ENCODE data around the gene MCOLN3. TPM values are rescaled to one million over a fixed set of nuclear protein-coding genes. Genes with fewer than 3 reads are reported as not detected.

The MCOLN3 gene
- total RNA-seq, 1 experiment from 2014 or later, result 1.2 TPM

DNA sequence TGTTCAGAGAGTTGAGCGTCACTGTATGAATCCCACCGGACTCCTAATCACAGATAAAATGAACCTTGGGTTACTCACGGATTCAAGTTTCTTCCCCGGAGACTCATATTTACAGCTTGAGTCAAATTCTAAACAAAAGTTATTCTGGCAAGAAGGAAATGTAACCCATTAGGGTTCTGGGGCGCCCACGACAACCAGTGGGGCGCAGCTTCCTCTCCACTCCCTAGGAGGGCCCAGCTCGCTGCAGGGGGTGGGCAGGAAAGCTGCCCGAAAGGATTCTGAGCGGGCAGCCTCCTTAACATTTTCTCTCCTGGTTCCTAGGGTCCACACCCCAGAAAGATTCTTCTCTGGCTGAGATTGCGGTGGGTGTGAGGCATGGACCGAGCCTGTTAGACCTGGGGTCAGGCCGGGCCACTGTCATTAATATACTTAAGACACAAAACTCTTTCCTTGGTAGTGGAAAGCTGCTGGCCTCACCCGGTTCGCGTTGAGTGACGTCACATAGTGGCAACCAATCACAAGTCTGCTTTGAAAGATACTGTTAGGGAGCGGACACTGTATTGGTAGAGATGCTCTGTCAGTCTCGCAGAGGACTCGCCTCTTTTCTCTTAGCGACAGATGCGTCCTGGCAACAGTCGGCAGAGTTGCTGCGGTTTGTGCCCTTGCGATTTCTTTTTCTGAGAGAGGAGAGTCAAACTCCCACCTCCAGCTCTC, 13.6 kb upstream of the MCOLN3 start:
- H3K4me3 ChIP-seq (ENCODE audit: insufficient read depth, low read depth, low read length), result peak overlapping the region; percentile 29
- DNase-seq, result peak; percentile 94
- no peaks in the 10 kb centered on the region for H3K36me3 ChIP-seq (replicated peaks; ENCODE audit: control insufficient read depth, insufficient read depth, low read length)
- H3K27me3 ChIP-seq (ENCODE audit: control insufficient read depth, insufficient read depth, low read length), result 0 out of 2 replicates have a peak, but pooled peaks cover 1% of the 10 kb centered on the region

DNA sequence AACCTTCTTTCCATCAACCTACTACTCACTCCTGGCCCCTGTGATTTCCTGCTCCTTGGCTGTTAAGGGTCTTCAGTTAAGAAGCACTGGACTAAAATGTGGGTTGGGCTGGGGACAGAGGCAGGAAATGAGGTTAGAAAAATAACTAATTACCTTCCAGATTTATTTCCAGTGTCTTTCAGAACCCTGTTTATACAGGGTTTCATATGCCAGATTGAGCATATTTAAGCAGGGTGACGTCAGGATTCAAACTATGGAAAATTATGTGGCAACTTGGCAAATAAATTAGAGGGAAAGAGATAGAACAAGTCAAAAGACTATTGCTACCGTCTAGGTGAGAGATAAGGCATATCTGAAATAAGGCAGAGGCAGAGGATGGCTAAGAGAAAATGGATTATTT, 11.7 kb upstream of the MCOLN3 start:
- Histone ChIP-seq H3K36me3 (replicated peaks; ENCODE audit: control insufficient read depth, insufficient read depth, low read length) (no peaks in the 10 kb centered on the region), H3K4me3 (ENCODE audit: insufficient read depth, low read depth, low read length) (no peak overlapping the region), H3K27me3 (ENCODE audit: control insufficient read depth, insufficient read depth, low read length) (0 out of 2 replicates have a peak, but pooled peaks cover 1% of the 10 kb centered on the region)
- DNase-seq, result no peak

DNA sequence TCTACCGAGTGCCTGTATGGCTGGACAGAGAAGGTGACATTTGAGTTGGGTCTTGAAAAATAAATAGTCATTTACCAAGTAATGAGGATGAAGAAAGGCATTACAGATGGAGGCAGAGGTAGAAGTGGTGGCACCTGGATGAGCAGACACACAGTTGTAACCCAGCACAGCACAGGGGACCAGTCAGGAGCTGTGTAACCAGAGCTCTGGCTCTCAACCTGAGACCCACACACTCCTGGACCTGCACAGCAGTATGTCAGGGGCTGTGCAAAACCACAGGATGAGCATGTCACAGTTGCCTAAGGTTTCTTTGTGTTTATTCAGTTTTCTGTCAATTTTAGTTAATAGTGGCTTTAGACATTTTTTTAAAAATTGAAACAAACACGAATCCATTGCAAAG, 11.3 kb upstream of the MCOLN3 start:
- H3K27me3 ChIP-seq (ENCODE audit: control insufficient read depth, insufficient read depth, low read length), result 0 out of 2 replicates have a peak, but pooled peaks cover 1% of the 10 kb centered on the region
- no peak for DNase-seq
- H3K36me3 ChIP-seq (replicated peaks; ENCODE audit: control insufficient read depth, insufficient read depth, low read length), result no peaks in the 10 kb centered on the region
- H3K4me3 ChIP-seq (ENCODE audit: insufficient read depth, low read depth, low read length), result no peak overlapping the region

DNA sequence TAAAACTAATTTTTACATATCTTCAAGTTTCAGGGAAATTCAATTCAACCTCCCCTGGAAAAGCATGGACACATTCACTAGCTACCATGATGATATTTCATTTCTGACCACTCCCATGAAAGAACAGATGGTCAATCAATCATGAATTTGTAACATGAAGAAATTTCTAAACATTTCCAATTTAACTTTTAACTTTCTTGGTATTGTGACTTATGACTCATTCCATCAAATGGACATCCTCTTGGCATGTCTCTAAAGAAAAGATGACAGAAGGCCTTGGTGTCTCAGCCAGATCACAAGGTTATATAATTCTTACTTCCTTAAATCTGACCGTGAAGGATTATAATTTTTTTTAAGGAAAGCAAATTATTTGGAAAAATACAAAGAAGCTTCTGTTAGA, 10.5 kb upstream of the MCOLN3 start:
- DNase-seq, result no peak
- H3K4me3 ChIP-seq (ENCODE audit: insufficient read depth, low read depth, low read length), result no peak overlapping the region
- H3K27me3 ChIP-seq (ENCODE audit: control insufficient read depth, insufficient read depth, low read length), result 0 out of 2 replicates have a peak, but pooled peaks cover 1% of the 10 kb centered on the region
- H3K36me3 ChIP-seq (replicated peaks; ENCODE audit: control insufficient read depth, insufficient read depth, low read length), result no peaks in the 10 kb centered on the region

DNA sequence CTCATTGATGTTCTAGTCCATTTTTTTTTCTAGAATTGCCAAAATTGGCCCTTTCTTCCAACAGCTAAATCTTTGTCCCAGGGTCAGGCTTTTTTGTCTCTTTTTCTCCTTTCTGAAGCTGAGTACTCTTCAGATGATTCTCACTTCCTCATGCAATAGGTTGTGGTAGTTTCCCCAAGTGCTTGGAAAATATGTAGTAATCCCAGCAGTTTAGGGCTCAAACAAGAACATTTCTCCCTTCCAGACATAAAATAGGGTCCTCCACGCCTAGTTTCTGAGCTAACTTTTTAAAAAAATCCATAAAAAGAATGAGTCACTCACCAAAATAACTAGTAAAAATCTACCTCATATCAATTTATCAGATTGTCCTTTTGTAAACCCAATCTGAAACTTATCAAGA, 10.0 kb upstream of the MCOLN3 start:
- DNase-seq, result no peak

DNA sequence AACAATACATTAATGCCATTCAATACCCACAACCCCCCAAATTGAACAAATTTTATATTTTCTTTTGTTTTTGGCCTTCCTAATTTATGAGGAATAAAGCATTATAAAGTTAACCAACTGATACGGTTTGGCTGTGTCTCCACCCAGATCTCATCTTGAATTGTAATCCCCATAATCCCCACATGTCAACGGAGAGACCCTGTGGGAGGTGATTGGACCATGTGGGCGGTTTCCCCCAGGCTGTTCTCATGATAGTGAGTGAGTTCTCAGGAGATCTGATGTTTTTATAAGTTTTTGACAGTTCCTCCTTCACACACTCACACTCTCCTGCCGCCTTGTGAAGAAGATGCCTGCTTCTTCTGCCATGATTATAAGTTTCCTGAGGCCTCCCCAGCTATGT, 6.4 kb upstream of the MCOLN3 start:
- no peak overlapping the region for H3K4me3 ChIP-seq (ENCODE audit: insufficient read depth, low read depth, low read length)
- H3K27me3 ChIP-seq (ENCODE audit: control insufficient read depth, insufficient read depth, low read length), result peaks cover 3% of the 10 kb centered on the region
- no peak for DNase-seq
- no peaks in the 10 kb centered on the region for H3K36me3 ChIP-seq (replicated peaks; ENCODE audit: control insufficient read depth, insufficient read depth, low read length)

More for the DNA sequence above, 10.0 kb upstream of the MCOLN3 start:
- Histone ChIP-seq H3K4me3 (ENCODE audit: insufficient read depth, low read depth, low read length) (no peak overlapping the region), H3K36me3 (replicated peaks; ENCODE audit: control insufficient read depth, insufficient read depth, low read length) (no peaks in the 10 kb centered on the region), H3K27me3 (ENCODE audit: control insufficient read depth, insufficient read depth, low read length) (0 out of 2 replicates have a peak, but pooled peaks cover 1% of the 10 kb centered on the region)

DNA sequence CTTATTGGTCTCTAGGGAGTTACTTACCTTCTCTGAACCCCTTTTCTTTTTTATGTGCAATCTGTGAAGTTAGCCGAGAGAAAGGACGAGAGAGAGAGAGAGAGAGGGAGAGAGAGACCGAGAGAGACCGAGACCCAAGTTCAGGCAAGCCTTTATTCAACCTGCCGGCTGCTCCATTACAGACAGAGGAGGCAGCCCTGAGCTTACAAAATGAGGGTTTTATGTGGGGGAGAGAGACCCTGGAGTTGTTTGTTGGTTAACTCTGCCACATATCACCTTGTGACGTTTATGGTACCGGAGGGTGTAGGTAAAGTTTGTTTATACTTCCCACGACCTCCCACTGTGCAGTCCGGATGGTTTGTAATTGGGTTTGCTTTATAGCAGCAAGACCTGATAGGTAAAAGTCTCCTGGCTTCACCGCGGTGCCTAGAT, 1.5 kb upstream of the MCOLN3 start:
- Histone ChIP-seq H3K36me3 (replicated peaks; ENCODE audit: control insufficient read depth, insufficient read depth, low read length) (no peaks in the 10 kb centered on the region), H3K27me3 (ENCODE audit: control insufficient read depth, insufficient read depth, low read length) (peaks cover 52% of the 10 kb centered on the region), H3K4me3 (ENCODE audit: insufficient read depth, low read depth, low read length) (no peak overlapping the region)
- no peak for DNase-seq

DNA sequence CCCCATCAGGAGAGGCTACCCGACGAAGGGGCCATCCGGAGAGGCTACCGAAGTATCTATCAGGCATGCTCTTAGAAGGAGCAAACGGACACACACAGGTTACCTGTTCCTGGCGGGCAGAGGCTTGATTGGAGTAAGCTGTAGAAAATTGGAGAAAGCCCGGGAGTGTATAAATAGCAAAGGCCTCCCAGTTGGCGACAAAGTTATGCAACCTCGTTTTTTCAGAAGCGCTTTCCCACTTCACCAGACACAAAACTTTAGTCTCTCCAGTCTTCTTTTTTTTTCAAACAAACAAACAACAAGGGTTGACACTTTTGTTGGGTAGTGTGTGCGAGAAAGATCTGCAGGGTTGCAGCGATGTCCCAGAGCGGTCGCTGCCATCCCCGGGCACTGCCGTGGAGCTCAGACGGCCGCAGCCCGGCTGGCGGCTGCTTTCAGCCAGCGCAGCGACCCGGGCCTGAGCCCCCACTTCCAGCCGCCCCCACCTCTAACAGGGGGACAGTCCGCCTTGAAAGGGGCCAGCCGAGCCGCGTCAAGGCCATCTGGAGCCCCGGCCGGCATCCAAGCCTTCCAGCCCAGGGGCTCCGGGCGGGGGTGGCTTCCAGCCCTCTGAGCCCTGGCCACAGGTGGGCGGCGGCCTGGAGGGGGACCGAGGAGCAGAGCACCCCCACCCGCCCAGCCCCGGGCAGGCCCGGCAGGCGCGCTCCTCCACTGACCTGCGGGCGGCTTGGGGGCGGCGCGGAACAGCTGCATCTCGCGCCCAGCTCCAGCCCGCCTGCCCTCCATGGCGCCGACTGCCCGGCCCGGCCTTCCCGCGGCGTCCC, 616 bp downstream of the MCOLN3 start:
- Histone ChIP-seq H3K4me3 (ENCODE audit: insufficient read depth, low read depth, low read length) (peak overlapping the region; percentile 55), H3K27me3 (ENCODE audit: control insufficient read depth, insufficient read depth, low read length) (peaks cover 52% of the 10 kb centered on the region), H3K36me3 (replicated peaks; ENCODE audit: control insufficient read depth, insufficient read depth, low read length) (no peaks in the 10 kb centered on the region)
- peak; percentile 75 for DNase-seq

DNA sequence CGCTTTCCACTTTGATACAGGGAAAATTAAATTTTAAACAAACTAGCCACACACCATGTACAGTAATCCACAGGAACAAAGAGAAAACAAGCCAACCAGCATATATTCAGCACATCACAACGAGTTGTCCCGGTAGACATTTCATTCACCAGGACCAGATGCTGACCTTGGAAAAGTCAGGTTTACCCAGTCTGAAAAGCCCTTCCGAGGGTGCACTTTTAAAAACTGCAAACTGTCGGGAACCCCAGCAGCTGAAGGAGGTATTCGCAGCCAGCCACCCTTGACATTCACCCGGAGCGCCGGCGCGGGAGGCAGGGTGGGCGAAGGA, 1.2 kb downstream of the MCOLN3 start:
- no peak for DNase-seq
- no peaks in the 10 kb centered on the region for H3K36me3 ChIP-seq (replicated peaks; ENCODE audit: control insufficient read depth, insufficient read depth, low read length)
- peaks cover 52% of the 10 kb centered on the region for H3K27me3 ChIP-seq (ENCODE audit: control insufficient read depth, insufficient read depth, low read length)
- H3K4me3 ChIP-seq (ENCODE audit: insufficient read depth, low read depth, low read length), result peak overlapping the region; percentile 55

DNA sequence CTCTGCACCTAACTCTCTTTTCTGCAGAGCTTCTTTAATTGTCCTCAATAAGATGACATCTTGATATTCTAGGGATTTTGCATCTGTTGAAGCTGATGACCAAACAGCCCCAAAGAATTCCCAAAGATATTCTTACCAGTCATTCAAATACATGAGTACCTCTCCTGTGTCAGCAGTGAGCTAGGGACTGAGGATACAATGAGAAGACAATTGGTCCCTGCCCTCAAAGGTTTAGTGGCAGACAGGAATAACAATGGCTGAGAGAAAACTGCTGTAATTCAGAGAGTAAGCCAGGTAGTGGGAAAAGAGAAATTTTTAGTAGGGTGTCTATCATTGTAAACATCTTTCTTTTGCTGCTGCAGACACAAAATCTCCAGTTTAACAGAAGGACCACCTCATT, 5.9 kb downstream of the MCOLN3 start:
- peaks cover 26% of the 10 kb centered on the region for H3K27me3 ChIP-seq (ENCODE audit: control insufficient read depth, insufficient read depth, low read length)
- DNase-seq, result peak; percentile 46
- H3K4me3 ChIP-seq (ENCODE audit: insufficient read depth, low read depth, low read length), result no peak overlapping the region
- no peaks in the 10 kb centered on the region for H3K36me3 ChIP-seq (replicated peaks; ENCODE audit: control insufficient read depth, insufficient read depth, low read length)

DNA sequence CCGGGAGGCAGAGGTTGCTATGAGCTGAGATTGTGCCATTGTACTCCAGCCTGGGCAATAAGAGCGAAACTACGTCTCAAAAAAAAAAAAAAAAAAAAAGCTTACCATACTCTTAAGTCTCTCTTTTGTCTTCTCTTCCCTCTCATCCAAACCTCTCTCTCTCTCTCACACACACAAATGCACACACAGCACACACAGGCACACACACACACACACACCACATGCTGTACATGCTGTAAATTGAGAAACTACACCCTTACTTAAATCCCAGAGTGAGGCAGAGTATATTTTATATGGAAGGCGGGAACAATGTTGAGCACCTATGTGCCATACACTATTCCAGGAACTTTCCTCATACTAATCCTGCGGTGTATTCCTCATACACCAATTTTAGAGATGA, 6.5 kb downstream of the MCOLN3 start:
- no peak overlapping the region for H3K4me3 ChIP-seq (ENCODE audit: insufficient read depth, low read depth, low read length)
- H3K36me3 ChIP-seq (replicated peaks; ENCODE audit: control insufficient read depth, insufficient read depth, low read length), result no peaks in the 10 kb centered on the region
- peaks cover 20% of the 10 kb centered on the region for H3K27me3 ChIP-seq (ENCODE audit: control insufficient read depth, insufficient read depth, low read length)
- DNase-seq, result no peak

DNA sequence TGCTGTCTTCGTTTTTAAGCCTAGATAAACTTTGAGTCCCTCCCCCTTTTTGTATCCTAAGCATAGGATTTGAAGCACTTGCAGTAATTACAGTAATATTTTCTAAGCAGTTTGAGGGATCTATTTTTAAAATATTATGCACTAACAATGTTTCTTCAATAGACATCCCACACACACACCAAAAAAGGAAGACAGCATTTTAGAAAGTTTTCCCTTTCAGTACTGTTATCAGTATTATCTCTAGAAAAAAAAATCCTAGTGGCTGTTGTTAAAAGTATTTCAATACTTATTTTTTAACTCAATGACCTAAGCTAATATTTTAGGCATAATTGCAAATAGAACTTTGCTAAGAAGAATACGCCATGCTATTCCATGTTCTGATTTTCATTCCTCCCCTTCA, 15.1 kb downstream of the MCOLN3 start:
- Histone ChIP-seq H3K4me3 (ENCODE audit: insufficient read depth, low read depth, low read length) (no peak overlapping the region), H3K27me3 (ENCODE audit: control insufficient read depth, insufficient read depth, low read length) (no peaks in the 10 kb centered on the region), H3K36me3 (replicated peaks; ENCODE audit: control insufficient read depth, insufficient read depth, low read length) (no peaks in the 10 kb centered on the region)
- no peak for DNase-seq

DNA sequence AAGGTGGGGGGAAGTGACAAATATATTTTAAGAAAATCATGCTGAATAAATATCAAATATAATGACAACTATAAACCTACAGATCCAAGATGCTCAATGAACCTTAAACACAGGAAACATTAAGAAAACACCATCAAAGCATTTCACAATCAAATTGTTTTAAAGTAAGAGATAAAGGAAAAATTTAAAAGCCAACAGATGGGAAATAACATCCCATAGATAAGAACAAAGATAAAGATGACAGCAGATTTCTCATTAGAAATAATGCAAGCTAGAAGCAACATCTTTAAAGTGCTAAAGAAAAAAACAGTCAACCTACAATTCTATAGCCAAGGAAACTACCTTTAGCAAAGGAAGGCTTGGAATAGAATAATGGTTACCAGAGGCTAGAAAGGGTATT, 17.8 kb downstream of the MCOLN3 start:
- no peaks in the 10 kb centered on the region for H3K36me3 ChIP-seq (replicated peaks; ENCODE audit: control insufficient read depth, insufficient read depth, low read length)

DNA sequence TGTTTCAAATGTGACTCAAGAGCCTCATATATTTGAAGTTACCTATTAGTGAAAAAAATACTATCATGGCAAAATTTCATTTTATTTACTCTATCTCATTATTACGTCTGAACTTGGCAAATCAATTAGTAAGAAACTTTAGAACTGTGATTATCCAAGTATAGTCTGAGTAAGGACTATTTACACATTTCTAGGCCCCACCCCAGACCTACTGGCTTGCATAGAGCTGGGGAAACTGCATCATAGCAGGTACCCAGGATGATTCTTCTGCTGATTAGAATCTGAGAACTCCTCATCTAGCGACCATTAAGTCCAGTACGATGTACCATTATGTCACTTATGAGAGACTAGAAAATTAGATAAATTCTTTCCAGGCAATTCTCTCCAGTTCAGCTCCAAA, 20.1 kb downstream of the MCOLN3 start:
- no peaks in the 10 kb centered on the region for H3K36me3 ChIP-seq (replicated peaks; ENCODE audit: control insufficient read depth, insufficient read depth, low read length)
- no peak for DNase-seq
- no peaks in the 10 kb centered on the region for H3K27me3 ChIP-seq (ENCODE audit: control insufficient read depth, insufficient read depth, low read length)
- H3K4me3 ChIP-seq (ENCODE audit: insufficient read depth, low read depth, low read length), result no peak overlapping the region

More for the DNA sequence above, 17.8 kb downstream of the MCOLN3 start:
- Histone ChIP-seq H3K27me3 (ENCODE audit: control insufficient read depth, insufficient read depth, low read length) (no peaks in the 10 kb centered on the region), H3K4me3 (ENCODE audit: insufficient read depth, low read depth, low read length) (no peak overlapping the region)
- DNase-seq, result no peak

Measured in H7 (cell line).